T-helper 2 cell treated with Interferon-gamma antibody and Interleukin-4, amounts not matched to agents 5 μg/mL and 100 μg/mL, for 36 hours (primary cell): ENCODE data around the gene C19orf53.

Source experiments
- DNase-seq: peaks from one replicate; pipeline ENCODE4 v3.0.0; 2021; ENCODE audit warnings: low spot score
- H3K27ac Mint-ChIP-seq: one replicate; pipeline ENCODE4 v1.8.0; 2021; ENCODE audit warnings: mild to moderate bottlenecking, mixed read lengths
- H3K27me3 Mint-ChIP-seq: one replicate; pipeline ENCODE4 v1.8.0; 2021; ENCODE audit warnings: low read depth, mixed read lengths
- H3K36me3 Mint-ChIP-seq: one replicate; pipeline ENCODE4 v1.8.0; 2021; ENCODE audit warnings: low read depth, mixed read lengths
- H3K4me1 Mint-ChIP-seq: one replicate; pipeline ENCODE4 v1.8.0; 2021; ENCODE audit warnings: low read depth, mixed read lengths
- H3K4me3 Mint-ChIP-seq: one replicate; pipeline ENCODE4 v1.8.0; 2022; ENCODE audit warnings: mild to moderate bottlenecking, moderate library complexity, mixed read lengths
- H3K9me3 Mint-ChIP-seq: one replicate; pipeline ENCODE4 v1.8.0; 2021; ENCODE audit warnings: mixed read lengths

Gene C19orf53

DNA sequence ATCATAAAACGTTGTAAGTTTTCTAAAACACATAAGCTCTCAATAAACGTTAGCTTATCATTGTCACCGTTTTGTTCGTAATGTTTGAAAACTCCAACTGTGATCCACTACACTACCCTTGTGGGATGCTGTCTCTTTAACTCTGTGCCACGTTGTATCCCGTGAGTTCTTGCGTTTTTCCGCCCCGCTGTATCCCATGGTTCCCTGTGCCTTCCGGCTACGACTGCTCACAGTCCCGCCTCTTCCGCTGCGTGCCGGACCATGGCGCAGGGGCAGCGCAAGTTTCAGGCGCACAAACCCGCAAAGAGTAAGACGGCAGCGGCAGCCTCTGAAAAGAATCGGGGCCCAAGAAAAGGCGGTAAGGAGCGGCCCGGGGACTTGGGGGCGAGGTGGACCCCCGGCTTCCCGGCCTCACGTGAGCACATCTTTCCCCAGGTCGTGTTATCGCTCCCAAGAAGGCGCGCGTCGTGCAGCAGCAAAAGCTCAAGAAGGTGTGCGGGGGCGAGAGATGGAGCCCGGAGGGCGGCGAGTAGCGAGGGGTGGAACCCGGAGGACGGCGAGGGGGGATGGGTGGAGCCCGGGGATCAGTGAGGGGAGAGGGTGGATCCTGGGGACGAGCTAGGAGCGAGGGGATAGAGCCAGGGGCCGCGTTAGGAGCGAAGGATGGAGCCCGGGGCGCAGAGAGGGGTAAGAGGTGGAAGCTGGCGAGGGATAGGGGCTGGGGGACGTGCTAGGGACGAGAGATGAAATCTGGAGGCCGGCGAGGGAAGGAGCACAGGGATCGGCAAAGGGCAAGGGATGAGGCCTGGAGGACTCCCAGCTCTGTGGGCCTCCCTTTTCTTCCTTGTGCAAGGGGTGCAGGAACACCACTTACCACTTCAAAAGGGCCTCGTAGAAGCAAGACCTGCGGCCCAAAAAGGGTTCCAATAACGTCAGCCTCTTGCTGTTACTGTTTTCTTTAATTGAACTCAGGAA lies at the start of gene C19orf53:
Gene C19orf53, plus strand, starts transcription at position 240 of the 975 bp plus-strand sequence. Its CDS starts 22 bp downstream, at position 262.
- Mint-ChIP-seq H3K4me3 (peak within 1 kb of the TSS; percentile 100), H3K9me3 (no peaks in the 10 kb centered on the region), H3K27ac (peak within 1 kb of the TSS; percentile 96), H3K36me3 (peaks cover 39% of the 10 kb centered on the region), H3K27me3 (no peaks in the 10 kb centered on the region), H3K4me1 (peaks cover 20% of the 10 kb centered on the region)
- DNase-seq = peak; percentile 89

DNA sequence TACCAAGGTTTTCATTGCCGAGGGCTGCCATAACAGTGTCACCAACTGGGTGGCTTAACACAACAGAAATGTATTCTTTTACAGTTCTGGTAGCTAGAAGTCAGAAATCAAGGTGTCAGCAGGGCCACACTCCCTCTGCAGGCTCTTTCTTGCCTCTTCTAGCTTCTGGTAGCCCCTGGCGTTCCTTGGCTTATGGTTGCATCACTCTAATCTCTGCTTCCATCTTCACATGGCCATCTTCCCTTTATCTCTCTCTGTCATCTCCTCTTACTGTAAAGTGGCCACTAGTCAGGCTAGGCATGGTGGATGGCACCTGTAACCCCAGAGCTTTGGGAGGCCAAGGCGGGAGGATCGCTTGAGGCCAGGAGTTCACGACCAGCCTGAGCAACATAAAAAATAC lies 47.9 kb upstream of the C19orf53 start:
- Mint-ChIP-seq H3K27me3 (no peaks in the 10 kb centered on the region), H3K4me3 (no peak overlapping the region), H3K4me1 (peaks cover 10% of the 10 kb centered on the region), H3K27ac (no peak overlapping the region), H3K36me3 (no peaks in the 10 kb centered on the region), H3K9me3 (no peaks in the 10 kb centered on the region)
- DNase-seq = no peak

- no peak overlapping the region for H3K4me3 Mint-ChIP-seq
- no peaks in the 10 kb centered on the region for H3K36me3 Mint-ChIP-seq
- H3K27ac Mint-ChIP-seq = no peak overlapping the region
- H3K4me1 Mint-ChIP-seq = peaks cover 13% of the 10 kb centered on the region
- H3K9me3 Mint-ChIP-seq = no peaks in the 10 kb centered on the region
- DNase-seq = no peak
- H3K27me3 Mint-ChIP-seq = no peaks in the 10 kb centered on the region
Observed at GRCh38 chr19:13727798-13728197, 46.5 kb upstream of the C19orf53 start.

DNA sequence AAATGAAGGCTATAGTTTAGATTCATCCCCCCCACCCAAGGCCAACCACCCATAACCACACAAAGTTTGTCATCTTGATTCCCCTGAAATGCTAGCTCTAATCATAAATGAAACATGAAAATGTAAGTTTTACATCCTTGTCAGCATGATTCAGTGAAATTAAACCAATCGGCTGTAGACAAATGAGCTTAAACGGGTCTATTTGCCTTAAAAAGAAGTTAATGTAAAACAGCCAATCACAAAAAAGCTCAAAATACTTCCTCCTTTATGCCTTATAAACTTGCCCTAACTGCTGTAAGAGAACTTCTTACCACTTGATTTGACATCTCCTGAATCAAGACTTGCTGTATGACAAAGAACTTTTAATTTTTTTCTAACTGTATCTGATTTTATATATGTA lies 44.4 kb upstream of the C19orf53 start:
- Mint-ChIP-seq H3K27ac (peak overlapping the region; percentile 50), H3K4me3 (no peak overlapping the region)
- DNase-seq = no peak

GRCh38 chr19:13731147-13731964 lies 42.9 kb upstream of the C19orf53 start:
- no peaks in the 10 kb centered on the region for H3K9me3 Mint-ChIP-seq
- no peaks in the 10 kb centered on the region for H3K27me3 Mint-ChIP-seq
- DNase-seq = peak; percentile 95
- H3K4me3 Mint-ChIP-seq = peak overlapping the region; percentile 93
- peaks cover 13% of the 10 kb centered on the region for H3K4me1 Mint-ChIP-seq
- H3K36me3 Mint-ChIP-seq = no peaks in the 10 kb centered on the region
- H3K27ac Mint-ChIP-seq = peak overlapping the region; percentile 96

More for the DNA sequence above, 44.4 kb upstream of the C19orf53 start:
- Mint-ChIP-seq H3K27me3 (no peaks in the 10 kb centered on the region), H3K36me3 (no peaks in the 10 kb centered on the region), H3K4me1 (peaks cover 13% of the 10 kb centered on the region), H3K9me3 (no peaks in the 10 kb centered on the region)

- Mint-ChIP-seq H3K4me1 (peaks cover 13% of the 10 kb centered on the region), H3K27ac (peak overlapping the region; percentile 82), H3K36me3 (no peaks in the 10 kb centered on the region), H3K9me3 (no peaks in the 10 kb centered on the region), H3K27me3 (no peaks in the 10 kb centered on the region), H3K4me3 (peak overlapping the region; percentile 93)
- DNase-seq = no peak
Observed at GRCh38 chr19:13732337-13732736, 41.9 kb upstream of the C19orf53 start.

DNA sequence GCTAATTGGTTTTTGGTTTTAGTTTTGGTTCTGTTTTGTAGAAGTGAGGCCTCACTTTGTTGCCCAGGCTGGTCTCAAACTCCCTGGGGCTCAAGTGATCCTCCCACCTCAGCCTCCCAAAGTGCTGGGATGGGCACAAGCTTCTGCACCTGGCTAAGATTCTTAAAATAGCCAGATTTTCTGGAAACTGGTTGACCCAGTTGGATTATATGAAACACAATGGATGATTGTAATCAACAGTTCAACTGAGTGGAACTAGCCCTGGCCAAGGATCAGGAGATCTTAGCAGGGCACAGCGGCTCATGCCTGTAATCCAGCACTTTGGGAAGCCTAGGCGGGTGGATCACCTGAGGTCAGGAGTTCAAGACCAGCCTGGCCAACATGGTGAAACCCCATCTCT lies 39.5 kb upstream of the C19orf53 start:
- Mint-ChIP-seq H3K9me3 (no peaks in the 10 kb centered on the region), H3K27me3 (no peaks in the 10 kb centered on the region), H3K36me3 (no peaks in the 10 kb centered on the region), H3K4me3 (no peak overlapping the region), H3K4me1 (peaks cover 12% of the 10 kb centered on the region), H3K27ac (no peak overlapping the region)
- no peak for DNase-seq

DNA sequence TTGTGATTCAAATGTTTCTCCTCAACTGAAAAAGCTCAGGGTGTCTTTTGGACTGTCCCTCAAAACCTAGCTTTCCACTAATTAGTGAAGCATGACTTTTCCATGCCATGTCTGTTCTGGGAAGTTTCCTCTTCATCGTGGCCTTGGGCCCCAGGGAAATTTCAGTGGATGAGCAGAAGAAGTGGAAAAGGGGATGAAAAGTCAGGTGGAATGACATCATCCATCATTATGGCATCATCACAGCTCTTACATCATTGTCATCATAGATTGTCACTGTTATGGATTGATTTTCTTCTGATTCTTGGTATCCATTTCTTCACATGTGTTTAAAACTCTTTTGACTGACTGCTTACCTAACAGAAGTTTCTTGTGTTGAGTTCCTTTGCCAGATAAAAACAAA lies 36.2 kb upstream of the C19orf53 start:
- Mint-ChIP-seq H3K4me3 (no peak overlapping the region), H3K27me3 (no peaks in the 10 kb centered on the region), H3K27ac (no peak overlapping the region), H3K9me3 (no peaks in the 10 kb centered on the region), H3K4me1 (no peaks in the 10 kb centered on the region), H3K36me3 (no peaks in the 10 kb centered on the region)
- no peak for DNase-seq

DNA sequence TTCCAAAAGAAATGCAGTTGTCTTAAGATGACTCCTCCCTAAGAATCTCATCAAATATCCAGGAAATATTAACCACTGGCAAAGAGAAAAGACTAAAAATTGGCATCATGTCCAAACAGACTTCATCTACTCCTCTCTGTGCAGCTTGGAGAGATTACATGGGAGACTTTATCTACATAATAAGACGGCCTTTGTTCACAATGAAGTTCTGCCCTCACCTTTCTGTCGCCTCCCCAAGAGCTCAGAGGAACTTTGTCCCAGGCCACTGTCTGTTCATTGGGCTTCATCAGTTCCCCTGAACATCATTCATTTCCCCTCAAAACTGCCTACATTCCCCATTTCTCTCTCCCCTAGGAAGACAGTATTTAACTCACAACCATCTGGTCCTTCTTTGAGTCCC lies 32.4 kb upstream of the C19orf53 start:
- Mint-ChIP-seq H3K9me3 (peaks cover 1% of the 10 kb centered on the region), H3K36me3 (no peaks in the 10 kb centered on the region), H3K4me3 (no peak overlapping the region), H3K27ac (no peak overlapping the region), H3K4me1 (peaks cover 1% of the 10 kb centered on the region), H3K27me3 (no peaks in the 10 kb centered on the region)
- DNase-seq = no peak

DNA sequence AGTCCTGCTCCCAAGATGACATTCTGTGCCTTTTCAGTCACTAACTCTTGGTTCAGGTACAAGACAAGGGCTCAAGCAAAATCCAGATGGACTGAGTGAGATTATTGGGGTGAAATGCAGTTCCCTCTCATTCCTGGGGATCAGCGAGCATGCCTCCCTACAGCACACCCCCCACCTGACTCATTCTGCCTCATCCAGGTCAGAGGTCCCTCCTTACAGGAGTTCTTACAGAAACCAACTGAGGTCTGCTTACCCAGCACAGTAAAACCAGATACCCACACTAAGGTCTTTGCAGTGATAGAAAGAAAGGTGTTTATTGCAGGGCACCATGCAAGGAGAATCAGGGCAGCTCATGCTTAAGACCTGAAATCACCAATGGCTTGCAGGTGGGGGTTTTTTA lies 31.5 kb upstream of the C19orf53 start:
- H3K27ac Mint-ChIP-seq = peak overlapping the region; percentile 4
- no peak overlapping the region for H3K4me3 Mint-ChIP-seq
- no peak for DNase-seq
- no peaks in the 10 kb centered on the region for H3K27me3 Mint-ChIP-seq
- no peaks in the 10 kb centered on the region for H3K36me3 Mint-ChIP-seq
- peaks cover 7% of the 10 kb centered on the region for H3K9me3 Mint-ChIP-seq
- peaks cover 4% of the 10 kb centered on the region for H3K4me1 Mint-ChIP-seq

GRCh38 chr19:13744174-13744573 lies 30.1 kb upstream of the C19orf53 start:
- peaks cover 12% of the 10 kb centered on the region for H3K4me1 Mint-ChIP-seq
- no peak for DNase-seq
- no peaks in the 10 kb centered on the region for H3K27me3 Mint-ChIP-seq
- H3K27ac Mint-ChIP-seq = no peak overlapping the region
- no peak overlapping the region for H3K4me3 Mint-ChIP-seq
- peaks cover 7% of the 10 kb centered on the region for H3K9me3 Mint-ChIP-seq
- no peaks in the 10 kb centered on the region for H3K36me3 Mint-ChIP-seq

DNA sequence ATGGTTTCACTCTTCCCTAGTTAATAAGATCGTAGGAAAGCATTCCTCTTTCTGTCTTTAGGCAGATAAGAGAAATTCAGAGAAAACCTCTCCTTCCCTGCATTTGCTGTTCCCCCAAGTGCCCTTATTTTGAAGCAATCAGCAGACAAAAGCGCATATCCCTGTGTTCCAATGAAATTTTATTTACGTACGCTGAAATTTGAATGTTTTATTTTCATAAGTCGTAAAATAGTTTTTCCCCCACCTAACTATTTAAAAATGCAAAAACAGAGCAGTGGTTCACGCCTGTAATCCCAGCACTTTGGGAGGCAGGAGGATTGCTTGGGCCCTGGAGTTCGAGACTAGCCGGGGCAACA lies 27.2 kb upstream of the C19orf53 start:
- peaks cover 8% of the 10 kb centered on the region for H3K36me3 Mint-ChIP-seq
- DNase-seq = no peak
- H3K4me1 Mint-ChIP-seq = peaks cover 22% of the 10 kb centered on the region
- H3K27ac Mint-ChIP-seq = peak overlapping the region; percentile 93
- peak overlapping the region; percentile 94 for H3K4me3 Mint-ChIP-seq
- no peaks in the 10 kb centered on the region for H3K27me3 Mint-ChIP-seq
- H3K9me3 Mint-ChIP-seq = peaks cover 7% of the 10 kb centered on the region

GRCh38 chr19:13748169-13748828 lies 26.0 kb upstream of the C19orf53 start:
- peaks cover 22% of the 10 kb centered on the region for H3K4me1 Mint-ChIP-seq
- H3K36me3 Mint-ChIP-seq = peaks cover 11% of the 10 kb centered on the region
- peak overlapping the region; percentile 94 for H3K4me3 Mint-ChIP-seq
- peak overlapping the region; percentile 93 for H3K27ac Mint-ChIP-seq
- DNase-seq = peak; percentile 11
- H3K27me3 Mint-ChIP-seq = no peaks in the 10 kb centered on the region
- peaks cover 7% of the 10 kb centered on the region for H3K9me3 Mint-ChIP-seq
